Uterus (tissue), 2 donors: Measurements from ENCODE around the gene MED31.

Source experiments
- CTCF ChIP-seq, 4 experiments: fragments of 200-600 bp in 2 of 4; fragments of 450-650 bp in 2 of 4; sonication (generic) in 2 of 4; IDR thresholded peaks; one replicate each; pipeline ENCODE4 v1.5.1; 2016 to 2019; ENCODE audit warnings: antibody characterized with exemption in 4 of 4, mild to moderate bottlenecking in 2 of 4, moderate library complexity in 1 of 4
- POLR2A ChIP-seq, 2 donors: fragments of 450-650 bp; IDR thresholded peaks; one replicate each; pipeline ENCODE4 v1.6.1; 2016; ENCODE audit warnings: antibody characterized with exemption in 2 of 2, mild to moderate bottlenecking in 1 of 2, moderate library complexity in 1 of 2

- TF ChIP-seq CTCF (IDR thresholded peaks at IDR 0.05) (no peak), POLR2A (IDR thresholded peaks at IDR 0.05) (no peak)
Measured at GRCh38 chr17:6677158-6677831, 25.9 kb upstream of the MED31 start.
